ENCODE results near the gene ADCY3.

The ADCY3 gene

DNA sequence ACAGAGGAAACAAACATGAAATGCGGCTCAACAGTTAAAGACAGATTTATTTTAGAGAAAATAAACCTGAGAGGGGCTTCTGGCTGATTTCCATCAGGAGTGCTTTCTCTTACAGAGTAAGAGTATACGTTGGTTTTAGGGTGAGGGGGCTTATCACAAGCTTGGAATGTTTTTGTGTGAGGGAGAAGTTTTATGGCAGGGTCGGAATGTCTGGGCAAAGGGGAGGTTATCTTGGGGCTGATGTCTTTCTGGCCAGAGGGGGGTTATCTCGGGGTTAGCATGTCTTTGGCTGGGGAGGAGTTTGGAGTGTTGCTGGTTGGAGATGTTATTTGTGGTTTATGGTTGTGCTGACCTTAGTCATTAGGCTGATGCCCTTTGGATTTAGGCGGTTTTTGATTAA lies 149.0 kb downstream of the ADCY3 start:
- in situ Hi-C loops (cut with HindIII; ENCODE audit: low pct_ligation_motif_present, low pct_unique_long_range_greater_than_20kb, low sequenced_read_pairs), result no loop called here

More for the DNA sequence above, 149.0 kb downstream of the ADCY3 start:
- no peak for DNase-seq
